GM12878 (cell line): ENCODE measurements around the gene ATG14.

Source experiments
- CHD2 ChIP-seq: IDR thresholded peaks from 2 replicates; pipeline ENCODE4 v1.6.1; 2011; ENCODE audit warnings: low read depth, low read length, improper control_type of control experiment, borderline replicate concordance
- CHD4 ChIP-seq: fragments of 200-600 bp; sonication (generic); IDR thresholded peaks from 2 replicates; pipeline ENCODE4 v1.6.1; 2016; ENCODE audit warnings: mild to moderate bottlenecking
- EZH2 ChIP-seq: IDR thresholded peaks from 2 replicates; pipeline ENCODE4 v1.6.1; 2012; ENCODE audit warnings: low read depth, mild to moderate bottlenecking, control low read depth, inconsistent platforms, low read length, borderline replicate concordance; ENCODE audit not compliant: control insufficient read depth
- FOXM1 ChIP-seq: IDR thresholded peaks from 2 replicates; pipeline ENCODE4 v1.6.1; 2012; ENCODE audit warnings: low read depth, mild to moderate bottlenecking, inconsistent platforms, low read length, moderate library complexity
- KDM1A ChIP-seq: fragments of 200-600 bp; sonication (generic); IDR thresholded peaks from 2 replicates; pipeline ENCODE4 v1.6.1; 2016; ENCODE audit warnings: borderline replicate concordance
- NFYA ChIP-seq: IDR thresholded peaks from 2 replicates; pipeline ENCODE4 v1.6.1; 2011; ENCODE audit warnings: low read depth, mild to moderate bottlenecking, low read length, improper control_type of control experiment, borderline replicate concordance
- YBX1 ChIP-seq: fragments of 450-650 bp; IDR thresholded peaks from 2 replicates; pipeline ENCODE4 v1.6.1; 2016; ENCODE audit warnings: antibody characterized with exemption
- TF ChIP-seq, protein P1 (sequence below): fragments of 450-650 bp; IDR thresholded peaks from 2 replicates; pipeline ENCODE4 v1.6.1; 2018; ENCODE audit warnings: mild to moderate bottlenecking, low read depth, moderate library complexity; ENCODE audit not compliant: partially characterized antibody
- TF ChIP-seq, protein P2 (sequence below): IDR thresholded peaks from 2 replicates; pipeline ENCODE4 v1.6.1; 2012; ENCODE audit warnings: low read depth, low read length, improper control_type of control experiment
- TF ChIP-seq, protein P3 (sequence below), 3 experiments: IDR thresholded peaks in 2 of 3; conservative IDR thresholded peaks in 1 of 3; 2 replicates each; pipeline ENCODE4 v1.5.1; 2011; ENCODE audit warnings: low read depth in 3 of 3, low read length in 3 of 3, mild to moderate bottlenecking in 3 of 3, control low read depth in 2 of 3, moderate library complexity in 2 of 3, inconsistent platforms in 1 of 3, mixed read lengths in 1 of 3; ENCODE audit not compliant: control insufficient read depth in 2 of 3, insufficient read depth in 1 of 3; ENCODE audit errors: extremely low read depth in 1 of 3

DNA sequence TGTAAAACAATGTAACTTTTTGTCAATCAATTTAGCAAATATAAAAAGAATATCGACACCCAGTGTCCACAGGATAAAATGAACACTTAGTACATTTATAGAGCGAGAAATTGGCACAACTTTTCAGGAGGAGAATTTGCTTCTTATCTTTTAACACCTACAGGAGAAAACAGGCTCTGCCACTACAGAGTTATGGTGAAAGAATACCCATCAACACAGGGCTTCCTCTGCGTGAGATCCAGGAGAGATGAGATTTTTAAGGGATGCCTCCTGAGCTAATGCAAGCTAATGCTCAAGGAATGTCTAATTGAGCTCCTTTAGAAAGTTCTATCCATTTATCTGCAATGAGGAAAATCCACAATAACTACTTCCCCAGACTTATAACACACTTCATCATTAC is 21.0 kb upstream of the ATG14 start:
- TF ChIP-seq YBX1 (no peak), EZH2 (no peak), CHD4 (no peak), FOXM1 (no peak), NFYA (no peak), CHD2 (no peak), KDM1A (no peak)
- TF ChIP-seq, protein P1, sequence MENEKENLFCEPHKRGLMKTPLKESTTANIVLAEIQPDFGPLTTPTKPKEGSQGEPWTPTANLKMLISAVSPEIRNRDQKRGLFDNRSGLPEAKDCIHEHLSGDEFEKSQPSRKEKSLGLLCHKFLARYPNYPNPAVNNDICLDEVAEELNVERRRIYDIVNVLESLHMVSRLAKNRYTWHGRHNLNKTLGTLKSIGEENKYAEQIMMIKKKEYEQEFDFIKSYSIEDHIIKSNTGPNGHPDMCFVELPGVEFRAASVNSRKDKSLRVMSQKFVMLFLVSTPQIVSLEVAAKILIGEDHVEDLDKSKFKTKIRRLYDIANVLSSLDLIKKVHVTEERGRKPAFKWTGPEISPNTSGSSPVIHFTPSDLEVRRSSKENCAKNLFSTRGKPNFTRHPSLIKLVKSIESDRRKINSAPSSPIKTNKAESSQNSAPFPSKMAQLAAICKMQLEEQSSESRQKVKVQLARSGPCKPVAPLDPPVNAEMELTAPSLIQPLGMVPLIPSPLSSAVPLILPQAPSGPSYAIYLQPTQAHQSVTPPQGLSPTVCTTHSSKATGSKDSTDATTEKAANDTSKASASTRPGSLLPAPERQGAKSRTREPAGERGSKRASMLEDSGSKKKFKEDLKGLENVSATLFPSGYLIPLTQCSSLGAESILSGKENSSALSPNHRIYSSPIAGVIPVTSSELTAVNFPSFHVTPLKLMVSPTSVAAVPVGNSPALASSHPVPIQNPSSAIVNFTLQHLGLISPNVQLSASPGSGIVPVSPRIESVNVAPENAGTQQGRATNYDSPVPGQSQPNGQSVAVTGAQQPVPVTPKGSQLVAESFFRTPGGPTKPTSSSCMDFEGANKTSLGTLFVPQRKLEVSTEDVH, result no peak
- TF ChIP-seq, protein P2, sequence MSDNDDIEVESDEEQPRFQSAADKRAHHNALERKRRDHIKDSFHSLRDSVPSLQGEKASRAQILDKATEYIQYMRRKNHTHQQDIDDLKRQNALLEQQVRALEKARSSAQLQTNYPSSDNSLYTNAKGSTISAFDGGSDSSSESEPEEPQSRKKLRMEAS, result no peak
- TF ChIP-seq, protein P3, sequence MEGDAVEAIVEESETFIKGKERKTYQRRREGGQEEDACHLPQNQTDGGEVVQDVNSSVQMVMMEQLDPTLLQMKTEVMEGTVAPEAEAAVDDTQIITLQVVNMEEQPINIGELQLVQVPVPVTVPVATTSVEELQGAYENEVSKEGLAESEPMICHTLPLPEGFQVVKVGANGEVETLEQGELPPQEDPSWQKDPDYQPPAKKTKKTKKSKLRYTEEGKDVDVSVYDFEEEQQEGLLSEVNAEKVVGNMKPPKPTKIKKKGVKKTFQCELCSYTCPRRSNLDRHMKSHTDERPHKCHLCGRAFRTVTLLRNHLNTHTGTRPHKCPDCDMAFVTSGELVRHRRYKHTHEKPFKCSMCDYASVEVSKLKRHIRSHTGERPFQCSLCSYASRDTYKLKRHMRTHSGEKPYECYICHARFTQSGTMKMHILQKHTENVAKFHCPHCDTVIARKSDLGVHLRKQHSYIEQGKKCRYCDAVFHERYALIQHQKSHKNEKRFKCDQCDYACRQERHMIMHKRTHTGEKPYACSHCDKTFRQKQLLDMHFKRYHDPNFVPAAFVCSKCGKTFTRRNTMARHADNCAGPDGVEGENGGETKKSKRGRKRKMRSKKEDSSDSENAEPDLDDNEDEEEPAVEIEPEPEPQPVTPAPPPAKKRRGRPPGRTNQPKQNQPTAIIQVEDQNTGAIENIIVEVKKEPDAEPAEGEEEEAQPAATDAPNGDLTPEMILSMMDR (IDR thresholded peaks at IDR 0.05 in 2 of 3, conservative IDR thresholded peaks at IDR 0.05 in 1 of 3; ENCODE audit: control insufficient read depth in 2 of 3, extremely low read depth in 1 of 3, insufficient read depth in 1 of 3, low read depth in 3 of 3, low read length in 3 of 3), result no peak
